Tibial nerve (tissue), 3 donors: ENCODE measurements around the gene TBC1D9.

Experiments
- CTCF ChIP-seq, 5 experiments: fragments of 200-600 bp in 3 of 5; fragments of 450-650 bp in 2 of 5; sonication (generic) in 3 of 5; IDR thresholded peaks; one replicate each; pipeline ENCODE4 v1.5.1; 2016 to 2019; ENCODE audit warnings: antibody characterized with exemption in 5 of 5, mild to moderate bottlenecking in 3 of 5, moderate library complexity in 2 of 5
- POLR2A ChIP-seq, 2 donors: fragments of 450-650 bp; IDR thresholded peaks; one replicate each; pipeline ENCODE4 v1.6.1; 2017; ENCODE audit warnings: antibody characterized with exemption in 2 of 2, mild to moderate bottlenecking in 2 of 2, moderate library complexity in 2 of 2

GRCh38 chr4:140706665-140707064 lies 49.5 kb downstream of the TBC1D9 start:
- no peak for TF ChIP-seq CTCF (IDR thresholded peaks at IDR 0.05)
- no peak for TF ChIP-seq POLR2A (IDR thresholded peaks at IDR 0.05)
